Nephron (organoid): ENCODE measurements around the gene RPRD1B.

Experiments
- H3K27ac Mint-ChIP-seq, 3 experiments: 2 replicates each; pipeline ENCODE4 v1.8.0; 2020; ENCODE audit warnings: mixed read lengths in 3 of 3, mild to moderate bottlenecking in 2 of 3, moderate library complexity in 1 of 3
- H3K27me3 Mint-ChIP-seq: 2 replicates; pipeline ENCODE4 v1.8.0; 2021; ENCODE audit warnings: low read depth, mild to moderate bottlenecking, moderate library complexity, mixed read lengths
- H3K36me3 Mint-ChIP-seq: 2 replicates; pipeline ENCODE4 v1.8.0; 2020; ENCODE audit warnings: low read depth, mixed read lengths
- H3K4me1 Mint-ChIP-seq: 2 replicates; pipeline ENCODE4 v1.8.0; 2020; ENCODE audit warnings: mixed read lengths
- H3K4me3 Mint-ChIP-seq, 3 experiments: 2 replicates each; pipeline ENCODE4 v1.8.0; 2020; ENCODE audit warnings: mild to moderate bottlenecking in 3 of 3, mixed read lengths in 3 of 3, moderate library complexity in 2 of 3
- H3K9me3 Mint-ChIP-seq: 2 replicates; pipeline ENCODE4 v1.8.0; 2020; ENCODE audit warnings: mixed read lengths
- TF ChIP-seq, protein P1 (sequence below), 3 experiments: fragments of 200-600 bp; sonication (generic); IDR thresholded peaks; one replicate each; pipeline ENCODE4 v1.5.0; 2021; ENCODE audit warnings: antibody characterized with exemption in 3 of 3; ENCODE audit not compliant: unreplicated experiment in 3 of 3

The RPRD1B gene

DNA sequence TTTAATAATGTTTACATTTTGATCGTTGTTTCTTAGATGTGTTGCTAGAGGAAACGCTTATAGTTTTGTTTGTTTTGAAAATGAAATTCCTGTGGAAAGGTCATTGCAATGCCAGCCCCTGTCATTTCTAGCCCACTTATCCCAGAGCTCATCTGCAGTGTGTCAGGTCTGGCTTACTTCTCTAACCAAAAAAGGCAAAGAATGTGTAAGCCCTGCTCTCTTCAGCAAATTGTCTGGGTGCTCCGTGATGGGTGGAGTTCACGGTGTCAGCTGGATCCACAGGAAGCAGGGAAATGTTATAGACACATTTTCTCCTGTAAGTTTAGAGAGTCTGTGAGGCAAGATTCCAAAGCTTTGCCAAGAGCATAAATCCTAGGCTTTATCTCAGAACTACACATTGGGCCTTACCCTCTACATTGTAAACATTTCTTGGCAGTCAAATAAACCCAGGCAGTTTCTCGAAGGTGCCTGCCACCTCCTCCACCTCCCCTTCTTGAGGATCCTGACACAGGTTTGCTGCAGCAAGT, 50.9 kb downstream of the RPRD1B start:
- TF ChIP-seq, protein P1, sequence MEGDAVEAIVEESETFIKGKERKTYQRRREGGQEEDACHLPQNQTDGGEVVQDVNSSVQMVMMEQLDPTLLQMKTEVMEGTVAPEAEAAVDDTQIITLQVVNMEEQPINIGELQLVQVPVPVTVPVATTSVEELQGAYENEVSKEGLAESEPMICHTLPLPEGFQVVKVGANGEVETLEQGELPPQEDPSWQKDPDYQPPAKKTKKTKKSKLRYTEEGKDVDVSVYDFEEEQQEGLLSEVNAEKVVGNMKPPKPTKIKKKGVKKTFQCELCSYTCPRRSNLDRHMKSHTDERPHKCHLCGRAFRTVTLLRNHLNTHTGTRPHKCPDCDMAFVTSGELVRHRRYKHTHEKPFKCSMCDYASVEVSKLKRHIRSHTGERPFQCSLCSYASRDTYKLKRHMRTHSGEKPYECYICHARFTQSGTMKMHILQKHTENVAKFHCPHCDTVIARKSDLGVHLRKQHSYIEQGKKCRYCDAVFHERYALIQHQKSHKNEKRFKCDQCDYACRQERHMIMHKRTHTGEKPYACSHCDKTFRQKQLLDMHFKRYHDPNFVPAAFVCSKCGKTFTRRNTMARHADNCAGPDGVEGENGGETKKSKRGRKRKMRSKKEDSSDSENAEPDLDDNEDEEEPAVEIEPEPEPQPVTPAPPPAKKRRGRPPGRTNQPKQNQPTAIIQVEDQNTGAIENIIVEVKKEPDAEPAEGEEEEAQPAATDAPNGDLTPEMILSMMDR (IDR thresholded peaks at IDR 0.05; ENCODE audit: unreplicated experiment in 3 of 3) = no peak
- no peaks in the 10 kb centered on the region for H3K27me3 Mint-ChIP-seq
- peaks cover 86% of the 10 kb centered on the region for H3K36me3 Mint-ChIP-seq
- peak overlapping the region; percentile 32 to 65 (median 50) for H3K27ac Mint-ChIP-seq
- no peak overlapping the region for H3K4me3 Mint-ChIP-seq
- H3K4me1 Mint-ChIP-seq = peaks cover 39% of the 10 kb centered on the region
- peaks cover 17% of the 10 kb centered on the region for H3K9me3 Mint-ChIP-seq

GRCh38 chr20:38085026-38085425, 51.5 kb downstream of the RPRD1B start:
- TF ChIP-seq, protein P1 (IDR thresholded peaks at IDR 0.05; ENCODE audit: unreplicated experiment in 3 of 3) = no peak
- peaks cover 13% of the 10 kb centered on the region for H3K9me3 Mint-ChIP-seq
- no peak overlapping the region for H3K4me3 Mint-ChIP-seq
- peaks cover 84% of the 10 kb centered on the region for H3K36me3 Mint-ChIP-seq
- H3K27me3 Mint-ChIP-seq = no peaks in the 10 kb centered on the region
- peak overlapping the region; percentile 32 to 65 (median 50) for H3K27ac Mint-ChIP-seq
- H3K4me1 Mint-ChIP-seq = peaks cover 39% of the 10 kb centered on the region

GRCh38 chr20:38089500-38089899, 56.0 kb downstream of the RPRD1B start:
- peaks cover 42% of the 10 kb centered on the region for H3K4me1 Mint-ChIP-seq
- H3K36me3 Mint-ChIP-seq = peaks cover 55% of the 10 kb centered on the region
- H3K27ac Mint-ChIP-seq = no peak overlapping the region
- TF ChIP-seq, protein P1 (IDR thresholded peaks at IDR 0.05; ENCODE audit: unreplicated experiment in 3 of 3) = no peak
- no peak overlapping the region for H3K4me3 Mint-ChIP-seq
- H3K27me3 Mint-ChIP-seq = no peaks in the 10 kb centered on the region
- H3K9me3 Mint-ChIP-seq = no peaks in the 10 kb centered on the region

DNA sequence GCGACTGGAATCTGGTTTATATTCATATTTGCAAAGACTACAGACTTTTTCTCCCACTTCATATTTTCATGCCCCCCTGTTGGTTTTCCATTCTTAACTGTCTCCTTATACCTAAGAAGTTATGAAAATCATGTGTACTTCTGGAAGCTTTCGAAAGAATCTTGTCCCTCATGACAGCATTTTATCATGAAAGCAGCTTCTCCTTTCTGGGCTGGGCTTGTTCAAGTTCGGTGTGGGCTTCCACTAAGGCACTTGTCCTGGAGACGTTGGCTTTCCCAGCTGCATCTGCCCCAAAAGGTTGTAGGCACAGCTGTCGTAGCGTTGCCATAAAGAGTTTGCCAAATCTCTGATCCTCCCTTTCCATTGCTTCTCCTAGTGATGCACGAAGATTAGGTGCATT, 56.5 kb downstream of the RPRD1B start:
- Mint-ChIP-seq H3K4me1 (peaks cover 42% of the 10 kb centered on the region), H3K36me3 (peaks cover 52% of the 10 kb centered on the region), H3K27ac (peak overlapping the region in 1 of 3 experiments; percentile 60), H3K27me3 (no peaks in the 10 kb centered on the region), H3K4me3 (no peak overlapping the region), H3K9me3 (no peaks in the 10 kb centered on the region)
- TF ChIP-seq, protein P1 (IDR thresholded peaks at IDR 0.05; ENCODE audit: unreplicated experiment in 3 of 3) = no peak

DNA sequence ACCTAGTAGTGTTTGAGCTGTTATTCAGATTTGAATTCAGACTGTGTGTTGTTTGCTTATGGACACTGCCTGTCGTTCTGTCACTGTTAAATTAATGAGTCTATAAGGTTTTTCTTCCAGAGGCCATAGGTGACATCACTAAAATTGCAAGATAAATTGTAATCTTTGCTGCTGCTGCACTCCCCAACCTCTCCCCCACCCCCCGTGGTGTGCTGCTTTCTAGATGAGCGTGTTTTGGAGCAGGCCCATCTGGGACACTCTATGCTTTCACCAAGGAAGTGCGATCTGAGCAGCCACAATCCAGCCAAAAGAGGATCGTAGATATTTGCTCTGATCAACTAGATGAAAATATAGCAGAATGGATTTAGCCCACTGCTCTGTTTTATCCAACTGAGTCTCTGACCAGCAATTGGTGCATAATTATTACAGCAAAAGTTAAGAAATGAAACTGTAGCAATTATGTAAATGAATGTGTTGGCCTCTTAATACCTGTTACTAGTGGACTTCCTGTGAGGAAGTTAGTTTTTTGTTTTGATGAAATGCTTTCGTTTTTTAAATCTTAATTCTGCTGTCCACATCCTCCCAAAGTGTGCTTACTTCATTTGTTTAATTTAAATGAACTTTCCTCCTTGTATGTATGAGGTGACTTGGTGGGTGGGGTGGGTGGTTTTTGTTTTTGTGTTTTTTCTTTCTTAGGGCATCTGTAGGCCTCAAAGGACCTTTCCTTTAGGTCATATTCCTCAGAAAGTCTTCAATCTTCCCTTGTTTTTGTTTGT, 58.1 kb downstream of the RPRD1B start:
- peak overlapping the region; percentile 65 to 82 (median 71) for H3K27ac Mint-ChIP-seq

More for the DNA sequence above, 58.1 kb downstream of the RPRD1B start:
- Mint-ChIP-seq H3K4me3 (no peak overlapping the region), H3K36me3 (peaks cover 39% of the 10 kb centered on the region), H3K4me1 (peaks cover 40% of the 10 kb centered on the region), H3K27me3 (no peaks in the 10 kb centered on the region), H3K9me3 (no peaks in the 10 kb centered on the region)
- TF ChIP-seq, protein P1 (IDR thresholded peaks at IDR 0.05; ENCODE audit: unreplicated experiment in 3 of 3) = no peak
